ENCODE measurements around the gene SUSD4.

SUSD4 gene

DNA sequence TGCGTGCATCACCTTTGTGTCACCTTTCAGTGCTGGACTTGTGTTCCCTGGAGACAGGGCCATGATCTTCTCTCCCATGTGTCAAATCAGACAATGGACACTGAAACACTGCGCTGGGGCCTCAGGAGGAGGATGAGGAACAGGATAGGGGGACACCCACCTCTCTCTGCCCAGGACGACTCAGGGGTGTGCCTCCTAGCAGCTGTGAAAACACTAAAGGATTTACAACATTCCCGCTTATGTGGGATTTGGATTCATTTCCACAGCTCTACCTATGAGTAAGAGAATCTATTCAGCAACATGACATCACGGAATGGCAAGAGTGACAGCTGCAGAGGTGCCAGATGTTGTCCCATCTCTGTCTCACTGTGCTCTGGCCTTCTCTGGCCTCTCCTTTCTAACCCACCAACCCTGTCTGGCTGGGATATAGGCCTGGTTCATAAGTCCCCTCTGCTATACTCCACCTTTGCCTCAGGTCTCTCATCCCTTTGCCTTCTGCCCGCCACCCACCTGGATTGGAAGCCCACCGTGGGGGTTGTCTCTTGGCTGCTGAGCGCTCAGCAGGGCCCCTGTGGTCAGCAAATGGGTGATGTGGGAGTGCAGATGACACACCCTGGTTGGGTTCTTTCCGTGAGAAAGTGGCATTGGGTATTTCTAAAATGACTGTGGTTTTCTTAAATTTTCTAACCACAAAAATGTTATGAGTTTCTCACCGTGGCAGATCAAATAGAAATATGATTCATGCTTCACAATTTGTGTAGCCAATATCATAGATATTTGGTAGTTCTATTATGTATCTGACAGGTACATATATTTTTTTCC is 173.9 kb downstream of the SUSD4 start:
- DNase-seq: no peak

- no peak for DNase-seq
These were observed 174.5 kb downstream of the SUSD4 start for GRCh38 chr1:223189525-223189902.

- DNase-seq: no peak
These were observed 175.2 kb downstream of the SUSD4 start for GRCh38 chr1:223188618-223189356.

DNA sequence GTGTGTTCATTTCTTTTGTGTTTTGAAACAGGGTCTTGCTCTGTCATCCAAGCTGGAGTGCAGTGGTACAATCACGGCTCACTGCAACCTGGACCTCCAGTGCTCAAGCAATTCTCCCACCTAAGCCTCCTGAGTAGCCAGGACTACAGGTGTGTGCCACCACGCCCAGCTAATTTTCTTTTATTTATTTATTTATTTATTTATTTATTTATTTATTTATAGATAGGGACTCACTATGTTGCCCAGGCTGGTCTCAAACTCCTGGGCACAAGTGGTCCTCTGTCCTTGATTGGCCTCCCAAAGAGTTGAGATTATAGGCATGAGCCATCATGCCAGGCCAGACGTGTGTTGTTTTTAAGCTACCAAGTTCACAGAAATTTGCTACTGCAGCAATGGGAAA is 177.2 kb downstream of the SUSD4 start:
- no peak for DNase-seq

- no peak for DNase-seq
These were observed 180.6 kb downstream of the SUSD4 start for GRCh38 chr1:223183268-223183862.

GRCh38 chr1:223180731-223181321 is 183.2 kb downstream of the SUSD4 start:
- peak in 3 of 58 donors; percentile 2 to 15 (median 13) for DNase-seq

DNA sequence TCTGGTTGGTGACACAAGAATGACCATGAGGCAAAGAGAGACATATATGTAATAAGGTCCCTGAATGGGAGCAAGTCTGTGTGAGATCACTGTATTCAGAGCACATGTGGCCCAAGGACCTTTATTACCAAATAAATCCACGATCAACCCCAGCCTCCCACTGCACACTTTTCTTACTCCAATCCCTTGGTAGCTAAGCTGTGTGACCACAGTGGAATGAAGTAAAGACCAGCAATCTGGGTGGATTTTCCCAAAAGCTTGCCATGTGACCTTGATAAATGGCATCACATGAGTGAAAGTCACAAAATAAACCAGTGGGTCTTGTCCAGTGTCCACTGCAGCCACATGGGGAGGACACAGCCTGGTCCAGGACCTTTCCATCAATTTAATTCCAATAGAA is 184.2 kb downstream of the SUSD4 start:
- DNase-seq: no peak

DNA sequence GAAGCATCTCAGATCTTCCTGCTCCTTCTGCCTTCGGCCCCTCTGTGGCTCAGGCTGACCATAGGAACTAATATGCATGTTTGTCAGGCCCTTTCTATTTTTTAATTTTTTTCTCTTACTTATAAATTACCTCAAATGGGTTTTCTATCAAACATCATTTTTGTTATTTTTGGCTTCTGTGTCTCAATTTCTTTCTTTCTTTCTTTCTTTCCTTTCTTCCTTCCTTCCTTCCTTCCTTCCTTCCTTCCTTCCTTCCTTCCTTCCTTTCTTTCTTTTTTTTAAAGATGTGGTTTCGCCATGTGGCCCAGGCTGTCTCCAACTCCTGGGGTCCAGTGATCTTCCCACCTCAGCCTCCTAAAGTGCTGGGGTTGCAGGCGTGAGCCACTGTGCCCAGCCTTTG is 184.7 kb downstream of the SUSD4 start:
- DNase-seq: no peak

DNA sequence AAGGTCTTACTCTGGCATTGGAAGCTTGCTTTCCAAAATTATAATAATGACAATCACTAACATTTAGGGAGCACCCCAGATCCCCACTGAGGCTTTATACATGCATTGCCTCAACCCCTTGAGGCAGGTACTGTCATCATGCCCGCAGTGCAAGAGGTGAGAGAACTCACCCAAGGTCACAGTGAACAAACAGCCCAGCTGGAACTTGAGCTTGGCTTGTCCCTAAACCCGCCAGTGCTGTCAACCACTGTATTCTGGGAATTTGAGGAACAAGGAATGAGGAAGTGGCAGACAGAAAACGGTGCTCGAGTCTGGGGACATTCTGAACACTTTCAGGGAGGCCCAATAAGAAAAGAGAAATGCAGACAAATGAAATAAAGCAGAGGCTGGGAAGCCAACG is 186.3 kb downstream of the SUSD4 start:
- peak in 15 of 58 donors; percentile 2 to 32 (median 13) for DNase-seq

DNA sequence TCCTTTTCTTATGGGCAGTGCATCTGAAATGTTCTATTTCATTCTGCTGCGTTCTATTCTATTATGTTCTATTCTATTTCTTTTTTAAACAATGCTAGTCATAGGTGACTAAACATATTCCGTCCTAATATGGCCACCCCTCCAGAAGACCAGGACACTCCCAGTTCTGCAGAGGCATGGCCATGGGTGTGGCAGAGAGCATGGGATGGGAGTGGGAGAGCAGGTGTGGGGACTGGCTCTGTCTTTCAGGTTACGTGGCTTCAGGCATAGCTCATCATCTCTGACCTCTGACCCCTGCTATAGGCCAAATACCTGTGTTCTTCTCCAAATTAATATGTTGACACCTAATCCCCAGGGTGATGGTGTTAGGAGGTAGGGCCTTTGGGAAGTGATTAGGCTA is 187.5 kb downstream of the SUSD4 start:
- DNase-seq: no peak

DNA sequence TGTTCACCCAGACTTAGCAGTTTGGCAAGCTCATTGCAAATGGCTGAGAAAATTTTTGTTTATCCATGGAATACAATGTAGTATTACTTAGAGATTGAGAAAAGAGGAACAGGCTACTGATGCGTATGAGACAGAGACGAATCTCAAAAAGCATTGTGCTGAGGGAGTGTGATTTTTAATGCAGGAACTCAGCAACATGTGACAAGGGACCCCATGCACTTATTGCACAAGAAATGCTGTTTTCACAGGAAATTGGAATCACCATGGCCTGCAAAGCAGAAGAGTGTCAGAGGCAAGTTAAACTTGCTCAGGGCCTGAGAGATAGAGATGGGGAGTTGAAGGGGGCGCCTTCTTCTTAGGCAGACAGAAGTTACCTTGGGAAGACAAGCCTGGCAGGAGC is 188.3 kb downstream of the SUSD4 start:
- peak in 9 of 58 donors; percentile 5 to 41 (median 12) for DNase-seq

GRCh38 chr1:223175032-223175431 is 188.9 kb downstream of the SUSD4 start:
- DNase-seq: no peak
